Measurements from ENCODE around the gene GOLGA5. TPM values are rescaled to one million over a fixed set of nuclear protein-coding genes. Genes with fewer than 3 reads are reported as not detected.

Gene GOLGA5
- total and polyA plus RNA-seq, 2 of the 13 experiments (the other 11 are each of a cell fraction or from before 2014, with no cell fraction given), result 31.0 to 40.0 TPM

- TF ChIP-seq ATF5 (CRISPR knock-in tag; IDR thresholded peaks at IDR 0.05; ENCODE audit: low read depth) (no peak), PCBP2 (optimal IDR thresholded peaks at IDR 0.05; ENCODE audit: low read depth, low read length, poor library complexity, severe bottlenecking) (no peak), NFATC3 (CRISPR knock-in tag; IDR thresholded peaks at IDR 0.05) (no peak), SUZ12 (IDR thresholded peaks at IDR 0.05; ENCODE audit: low read depth, low read length) (peak; percentile 51; the same call in 1 of the 2 replicates), MYPOP (CRISPR knock-in tag; IDR thresholded peaks at IDR 0.05) (peak; percentile 85; the same call in 1 of the 2 replicates), CAMTA2 (CRISPR knock-in tag; IDR thresholded peaks at IDR 0.05; ENCODE audit: borderline replicate concordance) (0 out of 2 replicates have a peak, but pooled peaks have one; percentile 41), ZNF773 (CRISPR knock-in tag; IDR thresholded peaks at IDR 0.05; ENCODE audit: borderline replicate concordance) (no peak), ETV6 (CRISPR knock-in tag; conservative IDR thresholded peaks at IDR 0.05) (no peak; the same call in 1 of the 2 replicates), ETS1 (CRISPR knock-in tag; IDR thresholded peaks at IDR 0.05) (no peak), RFXAP (CRISPR knock-in tag; IDR thresholded peaks at IDR 0.05; ENCODE audit: borderline replicate concordance) (peak; percentile 59; the same call in 1 of the 2 replicates), ZFYVE20 (CRISPR knock-in tag; IDR thresholded peaks at IDR 0.05; ENCODE audit: borderline replicate concordance, low read depth) (no peak), ZNF619 (CRISPR knock-in tag; IDR thresholded peaks at IDR 0.05) (no peak), MED13 (CRISPR knock-in tag; IDR thresholded peaks at IDR 0.05) (no peak), ZNF776 (CRISPR knock-in tag; IDR thresholded peaks at IDR 0.05) (peak; percentile 90), NR0B2 (CRISPR knock-in tag; IDR thresholded peaks at IDR 0.05) (peak; percentile 55; the same call in 1 of the 2 replicates), TERF1 (CRISPR knock-in tag; IDR thresholded peaks at IDR 0.05) (no peak), ATF7-NPFF (CRISPR knock-in tag; IDR thresholded peaks at IDR 0.05; ENCODE audit: low read depth) (peak; percentile 90), GPBP1L1 (CRISPR knock-in tag; IDR thresholded peaks at IDR 0.05) (no peak), ZBTB1 (CRISPR knock-in tag; IDR thresholded peaks at IDR 0.05; ENCODE audit: borderline replicate concordance) (no peak), NAIF1 (CRISPR knock-in tag; IDR thresholded peaks at IDR 0.05; ENCODE audit: borderline replicate concordance) (no peak), TBP (CRISPR knock-in tag; IDR thresholded peaks at IDR 0.05) (no peak), ZNF230 (CRISPR knock-in tag; IDR thresholded peaks at IDR 0.05) (peak; percentile 93)
These were observed 45.7 kb upstream of the GOLGA5 start, which contains the start of gene LGMN (continued) for GRCh38 chr14:92748259-92749016.

Measured in HepG2 (cell line).